RWPE2 (cell line): ENCODE results near the gene GPSM1.

Source experiments
- ATAC-seq: fragments of 200-7000 bp; cut with Tn5 transposase; 3 replicates; pipeline ENCODE4 v1.9.1; 2021; ENCODE audit warnings: low read depth
- DNase-seq: peaks from one replicate; pipeline ENCODE4 v3.0.0-alpha.2; 2020; ENCODE audit warnings: low spot score
- H3K27ac ChIP-seq: fragments of 450-650 bp; 2 replicates; pipeline ENCODE4 v1.5.1; 2017; ENCODE audit warnings: mild to moderate bottlenecking; ENCODE audit not compliant: poor library complexity, severe bottlenecking
- H3K27me3 ChIP-seq: fragments of 250-450 bp; sonication (Bioruptor Pico); 2 replicates; pipeline ENCODE4 v1.5.1; 2021; ENCODE audit warnings: mild to moderate bottlenecking, moderate library complexity; ENCODE audit not compliant: insufficient read depth, poor library complexity, severe bottlenecking
- H3K36me3 ChIP-seq: fragments of 250-450 bp; sonication (Bioruptor Pico); 2 replicates; pipeline ENCODE4 v1.5.1; 2020; ENCODE audit warnings: low read depth, mild to moderate bottlenecking, moderate library complexity
- H3K4me1 ChIP-seq: fragments of 250-450 bp; sonication (Bioruptor Pico); 2 replicates; pipeline ENCODE4 v1.5.1; 2021; ENCODE audit warnings: mild to moderate bottlenecking, moderate library complexity; ENCODE audit not compliant: insufficient read depth, poor library complexity, severe bottlenecking
- H3K4me3 ChIP-seq: fragments of 250-450 bp; sonication (Bioruptor Pico); 2 replicates; pipeline ENCODE4 v1.5.1; 2021; ENCODE audit warnings: mild to moderate bottlenecking, moderate library complexity; ENCODE audit not compliant: severe bottlenecking
- H3K9me3 ChIP-seq: fragments of 250-450 bp; sonication (Bioruptor Pico); 2 replicates; pipeline ENCODE4 v1.5.1; 2021; ENCODE audit warnings: mild to moderate bottlenecking, moderate library complexity; ENCODE audit not compliant: severe bottlenecking
- TF ChIP-seq, protein P1 (sequence below): fragments of 450-650 bp; IDR thresholded peaks from one replicate; pipeline ENCODE4 v1.5.1; 2017; ENCODE audit warnings: mild to moderate bottlenecking, moderate library complexity; ENCODE audit not compliant: poor library complexity, severe bottlenecking

Gene GPSM1

DNA sequence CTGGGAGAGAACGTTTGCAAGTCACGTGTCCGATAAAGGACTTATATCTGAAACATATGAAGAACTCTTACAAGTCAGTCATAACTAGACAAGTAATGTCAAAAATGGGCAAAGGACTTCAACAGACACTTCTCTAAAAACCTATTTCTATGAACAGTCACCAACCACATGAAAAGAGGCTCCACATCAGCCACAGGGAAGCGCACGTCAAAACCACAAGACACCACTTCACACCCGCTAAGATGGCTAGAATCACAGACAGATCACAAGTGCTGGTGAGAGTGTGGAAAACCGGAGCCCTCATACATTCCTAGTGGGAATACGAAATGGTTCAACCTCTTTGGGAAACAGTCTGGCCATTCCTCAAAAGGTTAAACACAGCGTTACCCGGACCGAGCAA lies 57.7 kb downstream of the GPSM1 start:
- DNase-seq (no peak), ATAC-seq (no peak)
- Histone ChIP-seq H3K4me1 (no peaks in the 10 kb centered on the region), H3K27ac (no peak overlapping the region), H3K27me3 (no peaks in the 10 kb centered on the region), H3K36me3 (peaks cover 63% of the 10 kb centered on the region), H3K4me3 (no peak overlapping the region), H3K9me3 (no peaks in the 10 kb centered on the region)
- TF ChIP-seq, protein P1, sequence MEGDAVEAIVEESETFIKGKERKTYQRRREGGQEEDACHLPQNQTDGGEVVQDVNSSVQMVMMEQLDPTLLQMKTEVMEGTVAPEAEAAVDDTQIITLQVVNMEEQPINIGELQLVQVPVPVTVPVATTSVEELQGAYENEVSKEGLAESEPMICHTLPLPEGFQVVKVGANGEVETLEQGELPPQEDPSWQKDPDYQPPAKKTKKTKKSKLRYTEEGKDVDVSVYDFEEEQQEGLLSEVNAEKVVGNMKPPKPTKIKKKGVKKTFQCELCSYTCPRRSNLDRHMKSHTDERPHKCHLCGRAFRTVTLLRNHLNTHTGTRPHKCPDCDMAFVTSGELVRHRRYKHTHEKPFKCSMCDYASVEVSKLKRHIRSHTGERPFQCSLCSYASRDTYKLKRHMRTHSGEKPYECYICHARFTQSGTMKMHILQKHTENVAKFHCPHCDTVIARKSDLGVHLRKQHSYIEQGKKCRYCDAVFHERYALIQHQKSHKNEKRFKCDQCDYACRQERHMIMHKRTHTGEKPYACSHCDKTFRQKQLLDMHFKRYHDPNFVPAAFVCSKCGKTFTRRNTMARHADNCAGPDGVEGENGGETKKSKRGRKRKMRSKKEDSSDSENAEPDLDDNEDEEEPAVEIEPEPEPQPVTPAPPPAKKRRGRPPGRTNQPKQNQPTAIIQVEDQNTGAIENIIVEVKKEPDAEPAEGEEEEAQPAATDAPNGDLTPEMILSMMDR, result no peak

DNA sequence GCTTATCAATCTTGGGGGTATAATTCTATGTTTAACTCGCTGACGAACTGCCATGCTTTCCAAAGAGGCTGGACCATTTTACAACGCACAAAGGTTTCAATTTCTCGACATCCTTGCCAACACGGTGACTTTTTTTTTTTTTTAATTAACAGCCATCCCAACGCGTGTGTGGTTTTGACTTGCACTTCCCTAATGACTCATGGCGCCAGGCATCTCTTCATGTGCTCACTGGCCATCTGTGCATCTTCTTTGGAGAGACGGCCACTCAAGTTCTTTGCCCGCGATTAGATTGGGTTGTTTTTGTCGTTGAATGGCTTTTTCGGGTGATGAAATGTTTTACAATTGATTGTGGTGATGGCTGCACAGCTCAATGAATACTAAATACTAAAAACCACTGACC lies 58.7 kb downstream of the GPSM1 start:
- TF ChIP-seq, protein P1, result no peak
- Histone ChIP-seq H3K36me3 (peaks cover 68% of the 10 kb centered on the region), H3K27me3 (no peaks in the 10 kb centered on the region), H3K4me1 (no peaks in the 10 kb centered on the region), H3K4me3 (no peak overlapping the region), H3K9me3 (no peaks in the 10 kb centered on the region), H3K27ac (no peak overlapping the region)
- no peak for DNase-seq
- ATAC-seq, result no peak

DNA sequence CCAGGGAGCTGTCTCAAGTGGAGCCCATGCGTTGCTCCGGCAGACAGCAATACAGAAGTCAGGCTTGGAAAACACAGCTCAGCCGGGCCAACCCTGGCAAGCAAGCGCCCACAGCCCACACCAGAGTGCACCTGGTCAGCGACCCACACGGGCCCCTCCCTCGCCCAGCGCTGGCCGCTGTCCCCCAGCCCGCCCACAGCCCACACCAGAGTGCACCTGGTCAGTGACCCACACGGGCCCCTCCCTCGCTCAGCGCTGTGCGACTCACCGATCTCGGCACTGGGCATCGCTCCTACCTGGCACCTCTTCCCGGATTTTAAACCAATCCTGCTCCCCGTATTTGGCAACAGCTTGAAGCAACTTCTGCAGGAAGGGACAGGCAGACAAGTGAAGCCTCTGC lies 59.9 kb downstream of the GPSM1 start:
- H3K27ac ChIP-seq, result no peak overlapping the region
- no peaks in the 10 kb centered on the region for H3K9me3 ChIP-seq
- no peaks in the 10 kb centered on the region for H3K27me3 ChIP-seq
- no peaks in the 10 kb centered on the region for H3K4me1 ChIP-seq
- H3K4me3 ChIP-seq, result no peak overlapping the region
- TF ChIP-seq, protein P1, result no peak
- DNase-seq (no peak), ATAC-seq (no peak)
- peaks cover 69% of the 10 kb centered on the region for H3K36me3 ChIP-seq

DNA sequence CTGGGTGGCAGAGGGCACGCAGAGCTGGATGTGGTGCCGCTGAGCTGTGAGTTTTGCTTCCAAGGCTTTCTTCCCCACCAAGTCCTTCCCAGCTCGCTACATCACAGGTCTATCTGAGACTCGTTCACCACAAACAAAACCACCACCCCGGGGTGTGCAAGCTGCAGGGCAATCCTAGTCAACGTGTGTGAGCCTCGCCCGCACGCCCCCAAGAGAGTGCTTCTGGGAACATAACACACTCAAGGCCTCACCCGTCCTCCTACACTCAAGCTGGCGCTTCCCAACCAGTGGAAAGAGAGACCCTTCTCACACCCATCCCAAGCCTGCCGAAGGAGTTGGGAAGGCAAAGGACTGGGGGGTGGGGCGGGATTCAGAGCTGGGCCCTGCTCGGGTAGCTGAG lies 62.1 kb downstream of the GPSM1 start:
- DNase-seq (no peak), ATAC-seq (no peak)
- Histone ChIP-seq H3K27ac (no peak overlapping the region), H3K27me3 (no peaks in the 10 kb centered on the region), H3K36me3 (peaks cover 87% of the 10 kb centered on the region), H3K4me3 (no peak overlapping the region), H3K4me1 (no peaks in the 10 kb centered on the region), H3K9me3 (no peaks in the 10 kb centered on the region)
- TF ChIP-seq, protein P1, result no peak

DNA sequence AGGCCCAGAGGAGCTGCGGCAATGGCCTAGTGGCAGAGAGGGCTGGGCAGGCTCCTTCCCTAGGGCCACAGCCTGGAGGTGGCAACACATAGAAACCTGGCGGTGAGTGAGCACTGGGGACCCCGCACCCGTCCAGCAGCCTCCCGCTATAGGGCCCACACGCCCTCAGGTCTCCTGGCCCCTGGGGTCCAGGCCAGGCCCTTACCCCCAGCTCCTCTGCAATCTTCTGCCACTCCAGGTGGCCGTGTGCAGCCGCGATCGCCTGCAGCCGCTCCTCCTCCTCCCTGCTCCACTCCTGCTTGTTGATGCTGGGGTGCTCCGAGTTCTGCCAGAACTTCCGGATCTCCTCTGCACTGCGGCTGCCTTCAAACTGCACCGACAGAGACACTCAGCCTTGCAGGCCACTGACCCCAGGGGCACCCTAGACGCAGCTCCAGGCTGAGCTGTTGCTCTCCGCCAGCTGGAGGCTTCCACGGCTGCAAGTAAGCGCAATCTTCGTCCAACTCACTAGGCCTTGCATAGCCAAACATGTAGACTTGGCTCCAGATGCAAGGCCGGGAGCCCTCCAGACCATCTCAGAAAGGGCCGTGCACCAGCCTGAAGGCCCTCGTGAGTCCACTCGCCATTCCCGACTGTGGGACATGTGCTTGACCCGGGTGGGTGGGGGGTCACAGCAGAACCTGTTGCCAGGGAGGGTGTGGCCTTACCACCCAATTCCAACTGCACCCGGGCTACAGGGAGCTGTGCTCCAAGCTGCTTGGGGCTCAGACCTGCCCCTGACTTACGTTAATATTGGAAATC lies 64.6 kb downstream of the GPSM1 start:
- H3K27me3 ChIP-seq, result no peaks in the 10 kb centered on the region
- TF ChIP-seq, protein P1, result no peak
- no peak overlapping the region for H3K4me3 ChIP-seq
- no peaks in the 10 kb centered on the region for H3K4me1 ChIP-seq
- no peak overlapping the region for H3K27ac ChIP-seq
- DNase-seq, result no peak
- H3K9me3 ChIP-seq, result no peaks in the 10 kb centered on the region
- peaks cover 92% of the 10 kb centered on the region for H3K36me3 ChIP-seq
- no peak for ATAC-seq
